ENCODE measurements around the gene C5orf63.

GRCh38 chr5:127008300-127008975, 64.9 kb downstream of the C5orf63 start:
- TF ChIP-seq CTCF (IDR thresholded peaks at IDR 0.05) (no peak), POLR2AphosphoS5 (IDR thresholded peaks at IDR 0.05) (no peak)

Measured in breast epithelium (tissue), 3 donors.